ENCODE data around the gene RPL38. TPM values are rescaled to one million over a fixed set of nuclear protein-coding genes. Genes with fewer than 3 reads are reported as not detected.

Gene RPL38
- polyA plus RNA-seq, 1 experiment, result 1,841 TPM

DNA sequence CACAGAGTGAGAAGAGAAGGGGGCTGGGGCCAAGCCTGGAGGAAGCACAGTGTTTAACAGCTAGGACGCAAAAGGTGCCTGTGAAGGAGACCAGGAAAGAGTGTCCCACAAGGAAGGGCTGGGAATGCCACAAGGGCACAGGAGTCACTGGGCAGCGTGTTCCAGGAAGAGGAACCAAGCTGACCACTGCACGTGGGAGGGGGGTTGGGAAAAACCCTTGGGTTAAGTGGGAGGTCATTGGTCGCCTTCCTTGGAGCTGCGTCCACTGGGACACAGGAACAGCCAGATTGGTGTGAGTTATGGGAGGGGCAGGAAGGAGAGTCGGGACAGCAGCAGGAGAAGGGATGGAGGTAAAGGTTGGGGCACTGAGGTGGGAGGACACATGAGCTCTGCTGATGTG is 22.8 kb downstream of the RPL38 start:
- POLR2A ChIA-PET, result no interaction called here

DNA sequence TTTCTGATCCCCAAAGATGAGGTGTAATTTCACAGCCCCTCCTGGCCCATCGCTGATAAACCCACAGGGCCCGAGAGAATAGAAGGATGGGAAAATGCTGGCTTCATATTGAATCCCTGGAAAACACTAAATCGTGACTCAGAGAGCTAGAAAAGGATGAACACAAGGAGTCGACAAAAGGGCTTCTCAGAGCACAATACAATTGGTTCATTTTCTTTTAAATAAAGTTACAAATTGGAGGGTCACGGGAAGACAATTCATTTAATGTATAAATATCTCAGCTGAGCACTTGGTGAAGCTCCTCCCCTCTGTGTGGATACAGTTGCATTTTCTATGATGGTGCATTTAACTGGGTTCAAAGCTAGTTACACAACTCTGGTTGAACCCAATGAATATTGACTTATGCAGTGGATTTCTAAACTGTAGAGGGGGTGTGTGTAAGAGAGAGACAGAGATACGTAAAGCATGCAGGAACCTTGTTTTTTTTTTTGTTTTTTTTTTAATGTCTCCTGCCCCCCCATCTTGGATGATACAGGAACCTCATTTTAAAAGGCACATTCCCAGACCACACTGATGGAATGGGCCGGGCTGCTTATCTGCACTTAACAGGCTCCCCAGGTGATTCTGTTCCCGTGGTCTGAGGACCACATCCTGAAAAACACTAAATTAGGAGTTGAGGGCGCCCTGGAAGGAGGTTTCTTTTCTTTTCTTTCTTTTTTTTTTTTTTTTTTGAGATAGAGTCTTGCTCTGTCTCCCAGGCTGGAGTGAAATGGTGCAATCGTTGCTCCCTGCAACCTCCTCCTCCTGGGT is 24.0 kb downstream of the RPL38 start:
- no peaks in the 10 kb centered on the region for H3K27me3 ChIP-seq (ENCODE audit: control insufficient read depth, insufficient read depth, low read length)
- no peaks in the 10 kb centered on the region for H3K36me3 ChIP-seq (ENCODE audit: control insufficient read depth, insufficient read depth, low read length)
- DNase-seq (ENCODE audit: low read depth), result no peak
- CTCF ChIA-PET, result no interaction called here
- TF ChIP-seq, protein P1, sequence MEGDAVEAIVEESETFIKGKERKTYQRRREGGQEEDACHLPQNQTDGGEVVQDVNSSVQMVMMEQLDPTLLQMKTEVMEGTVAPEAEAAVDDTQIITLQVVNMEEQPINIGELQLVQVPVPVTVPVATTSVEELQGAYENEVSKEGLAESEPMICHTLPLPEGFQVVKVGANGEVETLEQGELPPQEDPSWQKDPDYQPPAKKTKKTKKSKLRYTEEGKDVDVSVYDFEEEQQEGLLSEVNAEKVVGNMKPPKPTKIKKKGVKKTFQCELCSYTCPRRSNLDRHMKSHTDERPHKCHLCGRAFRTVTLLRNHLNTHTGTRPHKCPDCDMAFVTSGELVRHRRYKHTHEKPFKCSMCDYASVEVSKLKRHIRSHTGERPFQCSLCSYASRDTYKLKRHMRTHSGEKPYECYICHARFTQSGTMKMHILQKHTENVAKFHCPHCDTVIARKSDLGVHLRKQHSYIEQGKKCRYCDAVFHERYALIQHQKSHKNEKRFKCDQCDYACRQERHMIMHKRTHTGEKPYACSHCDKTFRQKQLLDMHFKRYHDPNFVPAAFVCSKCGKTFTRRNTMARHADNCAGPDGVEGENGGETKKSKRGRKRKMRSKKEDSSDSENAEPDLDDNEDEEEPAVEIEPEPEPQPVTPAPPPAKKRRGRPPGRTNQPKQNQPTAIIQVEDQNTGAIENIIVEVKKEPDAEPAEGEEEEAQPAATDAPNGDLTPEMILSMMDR (IDR thresholded peaks at IDR 0.05; ENCODE audit: insufficient read depth, low read depth, low read length), result no peak
- POLR2A ChIA-PET, result no interaction called here
- no peak overlapping the region for H3K4me3 ChIP-seq (ENCODE audit: low read depth, low read length)

More for the DNA sequence above, 22.8 kb downstream of the RPL38 start:
- TF ChIP-seq, protein P1 (IDR thresholded peaks at IDR 0.05; ENCODE audit: insufficient read depth, low read depth, low read length), result no peak
- CTCF ChIA-PET, result interaction anchor here (0.8 to 1.0 kb wide), 2 partner anchors 9 to 27 kb away, joined by 3 read pairs; no protein-coding TSS in a partner anchor
- Histone ChIP-seq H3K4me3 (ENCODE audit: low read depth, low read length) (no peak overlapping the region), H3K36me3 (ENCODE audit: control insufficient read depth, insufficient read depth, low read length) (no peaks in the 10 kb centered on the region), H3K27me3 (ENCODE audit: control insufficient read depth, insufficient read depth, low read length) (no peaks in the 10 kb centered on the region)
- no peak for DNase-seq (ENCODE audit: low read depth)

DNA sequence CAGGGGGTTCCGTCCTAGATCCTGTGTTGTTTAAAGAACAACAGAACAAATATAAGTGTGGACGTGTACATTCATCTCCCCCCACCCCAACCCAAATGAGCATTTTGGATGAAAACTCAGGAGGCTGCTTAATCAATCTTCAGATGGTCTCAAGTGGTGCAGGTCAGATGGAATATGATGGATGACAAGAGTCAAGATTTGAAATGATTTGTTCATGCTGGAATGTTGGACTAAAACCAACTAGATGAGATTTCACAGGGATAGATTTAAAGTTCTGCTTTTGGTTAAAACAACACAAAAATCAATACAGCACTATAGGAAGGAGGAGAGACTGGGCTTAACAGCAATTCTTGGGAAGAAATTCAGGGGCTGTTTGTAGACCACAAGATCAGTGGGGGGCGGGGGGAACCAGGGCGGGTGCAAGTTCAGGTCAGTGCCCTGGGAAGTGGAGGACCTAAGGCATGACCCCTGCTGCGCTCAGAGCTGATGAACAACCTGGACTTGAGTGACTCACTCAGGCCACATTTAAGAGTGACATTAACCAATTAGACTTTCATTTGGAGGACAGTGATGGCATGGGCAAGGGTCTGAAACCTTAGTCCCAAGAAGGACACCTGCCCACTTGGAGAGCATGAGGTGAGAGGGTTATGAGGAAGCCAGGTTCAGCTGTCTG is 25.0 kb downstream of the RPL38 start:
- TF ChIP-seq, protein P1 (IDR thresholded peaks at IDR 0.05; ENCODE audit: insufficient read depth, low read depth, low read length), result no peak
- POLR2A ChIA-PET, result no interaction called here
- CTCF ChIA-PET, result no interaction called here

DNA sequence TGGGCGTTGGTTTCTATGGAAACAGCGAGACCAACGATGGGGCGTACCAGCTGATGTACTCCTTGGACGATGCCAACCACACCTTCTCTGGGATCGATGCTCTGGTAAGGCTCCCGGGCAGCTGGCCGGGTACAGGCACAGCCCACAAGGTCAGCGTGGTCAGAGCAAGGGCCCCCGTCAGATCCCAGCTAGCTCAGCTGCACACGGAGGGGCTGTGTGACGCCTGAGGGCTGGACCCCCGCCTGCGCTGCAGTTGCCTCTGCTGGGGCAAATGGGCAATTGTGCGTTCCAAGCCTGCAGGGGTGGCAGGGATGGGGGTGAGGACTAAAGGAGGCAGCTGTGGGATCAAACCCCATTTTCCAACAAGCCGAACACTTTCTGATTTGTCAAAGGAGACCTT is 27.4 kb downstream of the RPL38 start:
- ChIA-PET CTCF (no interaction called here), POLR2A (no interaction called here)
- DNase-seq (ENCODE audit: low read depth), result no peak
- H3K4me3 ChIP-seq (ENCODE audit: low read depth, low read length), result no peak overlapping the region
- TF ChIP-seq, protein P1 (IDR thresholded peaks at IDR 0.05; ENCODE audit: insufficient read depth, low read depth, low read length), result no peak
- H3K36me3 ChIP-seq (ENCODE audit: control insufficient read depth, insufficient read depth, low read length), result no peaks in the 10 kb centered on the region
- H3K27me3 ChIP-seq (ENCODE audit: control insufficient read depth, insufficient read depth, low read length), result no peaks in the 10 kb centered on the region

More for the DNA sequence above, 25.0 kb downstream of the RPL38 start:
- DNase-seq (ENCODE audit: low read depth), result no peak
- Histone ChIP-seq H3K4me3 (ENCODE audit: low read depth, low read length) (no peak overlapping the region), H3K27me3 (ENCODE audit: control insufficient read depth, insufficient read depth, low read length) (no peaks in the 10 kb centered on the region), H3K36me3 (ENCODE audit: control insufficient read depth, insufficient read depth, low read length) (no peaks in the 10 kb centered on the region)

Data from BJ (cell line).